Mesothelial cell of epicardium (in vitro differentiated cells): ENCODE measurements around the gene ISOC2. TPM values are rescaled to one million over a fixed set of nuclear protein-coding genes. Genes with fewer than 3 reads are reported as not detected.

Experiments used
- DNase-seq, 2 experiments: peaks; one replicate each; pipeline ENCODE4 v3.0.0; 2021; ENCODE audit warnings: low spot score in 2 of 2; ENCODE audit not compliant: unreplicated experiment in 2 of 2
- H3K27ac Mint-ChIP-seq: 2 replicates; pipeline ENCODE4 v1.8.0; 2021; ENCODE audit warnings: mixed read lengths
- H3K27me3 Mint-ChIP-seq: 2 replicates; pipeline ENCODE4 v1.8.0; 2021; ENCODE audit warnings: low read depth, mixed read lengths
- H3K36me3 Mint-ChIP-seq: 2 replicates; pipeline ENCODE4 v1.8.0; 2021; ENCODE audit warnings: mixed read lengths
- H3K4me1 Mint-ChIP-seq: 2 replicates; pipeline ENCODE4 v1.8.0; 2021; ENCODE audit warnings: mixed read lengths
- H3K4me3 Mint-ChIP-seq: 2 replicates; pipeline ENCODE4 v1.8.0; 2021; ENCODE audit warnings: mild to moderate bottlenecking, moderate library complexity, mixed read lengths
- H3K9me3 Mint-ChIP-seq: 2 replicates; pipeline ENCODE4 v1.8.0; 2021; ENCODE audit warnings: mixed read lengths
- total RNA-seq: library from RNA; stranded (reverse); gene quantifications from 3 replicates; pipeline ENCODE4 v1.2.1, GENCODE V29; 2021
- TF ChIP-seq, protein P1 (sequence below): fragments of 200-600 bp; sonication (generic); IDR thresholded peaks from one replicate; pipeline ENCODE4 v1.5.0; 2021; ENCODE audit warnings: antibody characterized with exemption; ENCODE audit not compliant: unreplicated experiment

ISOC2 gene
- total RNA-seq, 1 donor from 2014 or later: 35.0 TPM

GRCh38 chr19:55454787-55455243 is 6.6 kb downstream of the ISOC2 start:
- TF ChIP-seq, protein P1, sequence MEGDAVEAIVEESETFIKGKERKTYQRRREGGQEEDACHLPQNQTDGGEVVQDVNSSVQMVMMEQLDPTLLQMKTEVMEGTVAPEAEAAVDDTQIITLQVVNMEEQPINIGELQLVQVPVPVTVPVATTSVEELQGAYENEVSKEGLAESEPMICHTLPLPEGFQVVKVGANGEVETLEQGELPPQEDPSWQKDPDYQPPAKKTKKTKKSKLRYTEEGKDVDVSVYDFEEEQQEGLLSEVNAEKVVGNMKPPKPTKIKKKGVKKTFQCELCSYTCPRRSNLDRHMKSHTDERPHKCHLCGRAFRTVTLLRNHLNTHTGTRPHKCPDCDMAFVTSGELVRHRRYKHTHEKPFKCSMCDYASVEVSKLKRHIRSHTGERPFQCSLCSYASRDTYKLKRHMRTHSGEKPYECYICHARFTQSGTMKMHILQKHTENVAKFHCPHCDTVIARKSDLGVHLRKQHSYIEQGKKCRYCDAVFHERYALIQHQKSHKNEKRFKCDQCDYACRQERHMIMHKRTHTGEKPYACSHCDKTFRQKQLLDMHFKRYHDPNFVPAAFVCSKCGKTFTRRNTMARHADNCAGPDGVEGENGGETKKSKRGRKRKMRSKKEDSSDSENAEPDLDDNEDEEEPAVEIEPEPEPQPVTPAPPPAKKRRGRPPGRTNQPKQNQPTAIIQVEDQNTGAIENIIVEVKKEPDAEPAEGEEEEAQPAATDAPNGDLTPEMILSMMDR: peak; percentile 40
- peaks cover 14% of the 10 kb centered on the region for H3K4me1 Mint-ChIP-seq
- no peak overlapping the region for H3K27ac Mint-ChIP-seq
- peaks cover 32% of the 10 kb centered on the region for H3K27me3 Mint-ChIP-seq
- H3K4me3 Mint-ChIP-seq: no peak overlapping the region
- no peak for DNase-seq
- peaks cover 3% of the 10 kb centered on the region for H3K36me3 Mint-ChIP-seq
- no peaks in the 10 kb centered on the region for H3K9me3 Mint-ChIP-seq

DNA sequence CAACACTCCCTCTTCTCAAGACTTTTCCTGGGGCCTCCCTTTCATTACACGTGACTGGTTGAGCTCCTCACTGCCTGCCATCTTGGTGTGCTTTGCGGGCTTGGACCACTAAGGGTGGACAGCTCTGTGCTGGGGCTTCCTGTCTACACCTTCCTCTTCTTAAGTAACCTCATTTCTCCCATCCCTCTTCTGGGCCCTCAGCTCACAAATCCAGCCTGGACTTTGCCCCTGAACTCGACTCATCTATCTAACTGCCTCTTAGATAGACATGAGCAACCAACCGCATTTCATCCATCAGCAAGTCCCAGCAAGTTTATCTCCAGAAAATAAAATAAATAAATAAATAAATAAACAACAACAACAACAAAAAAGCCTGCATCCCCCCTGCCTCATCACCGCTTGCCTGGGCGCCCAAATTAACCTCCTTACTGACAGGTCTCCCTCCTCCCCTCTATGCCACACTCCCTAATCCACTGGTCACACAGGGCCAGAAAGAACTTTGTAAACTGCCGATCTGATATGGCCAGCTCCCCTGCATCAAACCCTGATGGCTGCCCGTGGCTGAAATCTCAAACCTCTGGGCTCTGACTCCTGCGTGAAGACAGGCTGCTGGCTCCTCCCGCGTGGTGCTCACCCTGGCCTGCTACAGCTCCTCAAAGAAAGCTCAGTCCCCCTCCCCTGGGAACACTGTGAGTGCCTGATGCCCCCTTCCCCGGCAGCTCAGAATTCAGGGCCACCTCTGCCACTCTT is 7.8 kb downstream of the ISOC2 start:
- H3K27ac Mint-ChIP-seq: no peak overlapping the region
- H3K4me1 Mint-ChIP-seq: peaks cover 7% of the 10 kb centered on the region
- peak overlapping the region; percentile 44 for H3K4me3 Mint-ChIP-seq
- H3K36me3 Mint-ChIP-seq: peaks cover 3% of the 10 kb centered on the region
- H3K9me3 Mint-ChIP-seq: no peaks in the 10 kb centered on the region
- DNase-seq: no peak
- TF ChIP-seq, protein P1: no peak
- H3K27me3 Mint-ChIP-seq: peaks cover 32% of the 10 kb centered on the region

DNA sequence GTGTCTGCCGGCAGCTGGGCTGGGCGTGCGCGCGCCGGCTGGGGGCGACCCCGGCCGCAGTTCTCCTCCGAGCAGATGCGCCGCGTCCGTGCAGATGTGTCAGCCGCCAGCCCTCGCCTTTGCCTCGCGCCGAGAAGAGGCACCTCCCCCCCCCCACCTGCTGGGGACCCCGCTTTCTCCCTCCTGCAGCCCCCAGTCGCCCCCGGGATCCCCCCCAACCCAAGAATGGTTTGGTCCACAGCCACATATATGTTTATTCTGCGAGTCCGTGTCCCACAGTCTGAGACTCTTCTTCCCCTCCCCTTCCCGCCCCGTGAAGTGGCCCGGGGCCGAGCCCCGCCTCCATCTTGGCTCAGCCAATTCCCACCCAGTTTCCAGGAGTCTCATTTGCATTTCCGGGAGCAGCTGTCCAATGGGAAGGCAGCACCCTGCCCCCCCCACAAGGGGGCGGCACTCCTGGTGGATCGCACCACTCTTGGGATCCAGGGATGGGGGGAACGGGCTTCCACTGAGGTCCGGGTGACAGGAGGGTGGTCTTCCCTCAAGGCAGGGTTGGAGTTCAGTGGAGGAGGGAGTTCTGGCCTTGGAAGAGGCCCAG is 8.6 kb downstream of the ISOC2 start:
- peaks cover 7% of the 10 kb centered on the region for H3K4me1 Mint-ChIP-seq
- H3K9me3 Mint-ChIP-seq: no peaks in the 10 kb centered on the region
- peaks cover 32% of the 10 kb centered on the region for H3K27me3 Mint-ChIP-seq
- H3K27ac Mint-ChIP-seq: no peak overlapping the region
- TF ChIP-seq, protein P1: no peak
- peaks cover 3% of the 10 kb centered on the region for H3K36me3 Mint-ChIP-seq
- DNase-seq: peak; percentile 67 to 81
- H3K4me3 Mint-ChIP-seq: peak overlapping the region; percentile 44

GRCh38 chr19:55451965-55452748 is 9.3 kb downstream of the ISOC2 start:
- TF ChIP-seq, protein P1: no peak
- no peak overlapping the region for H3K27ac Mint-ChIP-seq
- H3K4me3 Mint-ChIP-seq: peak overlapping the region; percentile 60
- H3K27me3 Mint-ChIP-seq: peaks cover 32% of the 10 kb centered on the region
- no peaks in the 10 kb centered on the region for H3K9me3 Mint-ChIP-seq
- peaks cover 3% of the 10 kb centered on the region for H3K36me3 Mint-ChIP-seq
- DNase-seq: no peak
- H3K4me1 Mint-ChIP-seq: peaks cover 7% of the 10 kb centered on the region

- DNase-seq: no peak
- TF ChIP-seq, protein P1: no peak
- Mint-ChIP-seq H3K27ac (no peak overlapping the region), H3K4me3 (peak overlapping the region; percentile 60), H3K27me3 (peaks cover 35% of the 10 kb centered on the region), H3K9me3 (no peaks in the 10 kb centered on the region), H3K36me3 (peaks cover 3% of the 10 kb centered on the region), H3K4me1 (peaks cover 7% of the 10 kb centered on the region)
Observed at GRCh38 chr19:55451163-55451964, 10.1 kb downstream of the ISOC2 start.
